NB4 (cell line): Measurements from ENCODE around the gene PBOV1.

Source experiments
- CTCF ChIP-seq: IDR thresholded peaks from one replicate; pipeline ENCODE4 v1.5.1; 2012; ENCODE audit warnings: low read depth, low read length
- POLR2A ChIP-seq: IDR thresholded peaks from 2 replicates; pipeline ENCODE4 v1.6.1; 2011; ENCODE audit warnings: mild to moderate bottlenecking; ENCODE audit not compliant: insufficient read length; ENCODE audit errors: extremely low read depth

- no peak for TF ChIP-seq CTCF
- TF ChIP-seq POLR2A = no peak
Observed at GRCh38 chr6:138258991-138259390, 40.7 kb upstream of the PBOV1 start.
